GM18519 (cell line): ENCODE data around the gene TBC1D5.

Experiments used
- ATAC-seq: cut with Tn5 transposase; IDR thresholded peaks from one replicate; pipeline ENCODE4 v1.9.1; 2021; ENCODE audit warnings: mild to moderate bottlenecking, moderate library complexity; ENCODE audit not compliant: unreplicated experiment, low FRiP score

The TBC1D5 gene

DNA sequence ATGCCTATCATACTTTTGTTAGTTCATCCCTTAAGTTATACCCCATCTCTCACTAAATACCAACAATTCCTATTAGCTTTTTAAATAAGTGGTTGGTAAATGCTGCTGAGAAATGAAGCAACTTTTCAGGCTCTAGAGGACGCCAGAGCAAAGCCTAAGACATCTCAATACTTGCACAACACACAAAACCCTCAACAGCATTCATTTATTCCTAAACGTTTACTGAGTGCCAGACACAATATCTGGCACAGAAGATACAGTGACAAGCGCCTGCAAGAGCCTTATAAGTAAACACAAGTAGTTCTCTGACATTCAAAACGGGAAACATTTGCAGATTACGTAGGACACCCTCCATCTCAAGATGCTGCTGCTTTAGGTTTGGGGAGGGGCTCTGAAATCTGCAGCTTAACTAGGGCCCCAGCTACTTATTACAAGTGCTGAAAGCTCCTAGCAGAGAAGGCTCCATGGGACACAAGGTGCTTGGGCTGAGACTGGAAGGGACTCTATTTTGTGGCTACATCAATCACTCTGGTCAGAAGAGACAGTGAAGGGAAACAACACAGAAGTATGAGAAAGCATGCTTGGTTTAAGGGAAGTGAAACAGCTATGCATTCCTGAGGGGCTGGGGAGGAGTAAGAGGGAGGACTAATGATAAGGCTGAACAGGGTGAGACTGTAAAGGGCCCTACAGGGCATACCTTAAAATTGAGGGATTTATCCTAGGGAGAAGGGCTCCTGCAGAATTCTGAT is 546.4 kb downstream of the TBC1D5 start:
- peak; percentile 87 for ATAC-seq

DNA sequence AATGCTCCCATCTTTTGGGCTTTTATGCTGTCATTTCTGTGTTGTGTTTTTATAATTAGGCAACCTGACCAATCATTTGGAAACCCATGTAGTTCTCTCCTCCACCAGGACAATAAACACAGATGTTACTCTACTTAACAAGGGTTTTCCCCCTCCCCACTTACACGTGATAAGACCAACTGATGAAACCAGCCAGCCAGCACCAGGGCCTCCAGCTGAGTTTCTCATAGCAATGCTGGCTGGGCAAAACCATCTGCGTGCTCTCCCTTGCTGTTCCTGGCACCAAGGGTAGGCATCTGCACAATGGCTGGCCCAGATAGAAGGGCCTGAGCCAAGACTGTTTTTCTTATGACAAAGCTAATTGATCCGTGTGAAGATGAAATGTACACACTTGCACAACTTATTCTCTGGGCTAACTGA is 547.2 kb downstream of the TBC1D5 start:
- peak; percentile 75 for ATAC-seq

DNA sequence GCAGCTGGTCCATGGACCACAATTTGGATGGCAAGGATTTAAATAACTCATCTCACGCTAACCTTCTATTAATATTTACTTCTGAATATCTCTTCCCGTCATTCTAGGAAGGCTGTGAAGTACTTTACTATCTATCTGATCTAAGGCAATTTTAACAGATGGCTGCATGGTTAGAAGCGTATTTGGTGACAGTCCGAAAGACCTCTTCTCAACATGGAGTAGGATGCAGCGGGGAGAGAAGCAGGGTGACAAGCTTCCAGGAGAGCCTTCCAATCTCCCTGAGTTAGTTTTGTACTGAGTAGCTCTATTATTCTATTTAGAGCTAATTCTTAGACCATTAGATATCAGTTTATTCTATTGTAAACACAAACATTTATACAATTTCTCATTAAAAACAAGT is 548.3 kb downstream of the TBC1D5 start:
- ATAC-seq, result no peak

DNA sequence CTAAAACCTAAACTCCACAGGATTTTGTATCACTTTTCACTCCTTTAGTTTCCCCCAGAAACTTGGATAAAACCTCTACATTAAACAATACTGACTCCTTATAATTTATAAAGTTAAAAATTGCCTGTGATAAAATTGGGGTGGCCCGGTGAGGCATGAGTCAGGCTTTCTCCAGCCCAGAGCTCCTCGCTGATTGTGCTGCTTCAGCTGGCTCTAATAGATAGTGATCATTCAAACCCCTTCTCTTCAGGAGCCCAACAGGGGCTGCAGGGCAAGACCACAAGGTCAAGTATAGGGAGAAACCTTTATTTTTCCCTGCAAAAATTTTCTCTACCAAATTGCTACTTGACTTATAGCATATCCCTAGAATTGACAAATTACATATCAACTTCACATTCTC is 549.4 kb downstream of the TBC1D5 start:
- ATAC-seq, result no peak

DNA sequence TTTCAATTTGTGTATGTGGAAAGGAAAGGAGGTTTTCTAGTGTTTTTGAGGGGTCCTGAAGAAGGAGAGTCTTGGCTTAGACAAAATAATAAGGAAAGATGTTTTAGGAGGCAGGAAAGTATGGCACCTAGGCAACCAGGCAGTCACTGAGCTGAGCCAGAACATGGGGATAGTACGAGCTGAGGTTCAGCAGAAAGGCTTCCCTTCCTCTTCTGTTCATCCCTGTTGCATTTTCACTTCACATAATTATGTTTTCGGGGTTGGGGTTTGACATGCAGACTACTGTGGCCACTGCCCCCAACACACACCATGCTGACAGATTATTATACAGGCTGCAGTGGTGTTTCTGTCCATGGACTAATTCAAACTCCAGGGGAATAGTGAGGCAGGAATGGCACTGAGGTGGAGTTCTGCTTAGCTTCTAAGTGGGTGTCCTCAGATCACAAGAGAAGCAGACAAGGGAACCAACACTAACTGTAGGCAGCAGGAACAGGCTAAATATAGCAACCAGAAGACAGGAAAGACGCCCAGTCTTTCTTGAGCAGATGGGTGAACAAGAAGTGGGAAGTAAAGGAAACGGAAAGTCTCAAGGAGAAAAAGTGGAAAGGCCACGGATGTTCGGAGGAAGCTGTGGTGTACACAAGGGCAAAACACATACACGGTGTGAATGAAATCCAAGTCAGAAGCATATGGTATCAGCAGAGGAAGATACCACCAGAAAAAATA is 551.9 kb downstream of the TBC1D5 start:
- no peak for ATAC-seq

DNA sequence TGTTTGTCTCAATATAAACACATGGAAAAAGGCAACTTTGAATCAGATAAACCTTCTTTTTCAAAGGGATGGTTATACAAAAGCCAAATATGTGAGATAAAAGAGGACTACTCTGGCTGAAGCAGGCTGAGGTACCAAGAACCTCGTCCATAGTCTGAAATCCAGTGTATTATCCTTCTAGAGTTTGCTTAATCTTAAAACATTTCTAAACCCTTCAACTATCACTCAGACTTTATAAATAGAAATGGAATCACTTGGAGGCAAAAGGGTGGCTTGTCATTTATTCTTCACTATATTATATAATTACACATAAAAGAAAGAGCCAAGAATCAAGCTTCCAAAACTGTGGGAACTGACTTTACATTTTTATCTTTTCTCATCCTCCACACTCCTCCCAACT is 554.1 kb downstream of the TBC1D5 start:
- no peak for ATAC-seq

DNA sequence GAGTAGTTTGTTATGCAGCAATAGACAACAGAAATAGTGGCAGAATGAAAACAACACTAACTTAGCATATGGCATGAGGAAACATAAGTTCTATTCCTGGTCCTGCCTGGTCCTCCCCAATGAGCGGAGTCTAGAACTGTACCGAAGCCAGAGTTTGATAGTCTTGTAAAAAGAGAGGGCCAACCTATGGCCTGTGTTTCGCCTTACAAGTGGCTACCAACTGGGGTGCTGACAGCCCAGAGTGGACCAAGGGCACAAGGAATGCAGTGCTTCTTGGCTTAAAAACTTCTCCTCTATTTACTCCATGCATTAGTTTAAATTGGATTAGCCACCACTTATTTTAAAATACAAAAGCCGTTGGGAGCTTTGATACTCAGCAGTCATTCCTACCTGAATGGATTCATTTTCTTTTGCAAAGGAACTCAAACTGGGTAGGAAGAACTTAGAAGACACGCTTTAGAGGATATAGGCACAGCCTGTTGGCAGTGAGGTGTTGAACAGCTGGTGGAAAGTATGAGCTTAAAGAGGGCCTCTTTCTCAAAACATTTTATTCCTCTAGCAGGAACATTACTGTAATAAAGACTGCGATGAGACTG is 554.7 kb downstream of the TBC1D5 start:
- ATAC-seq, result no peak

DNA sequence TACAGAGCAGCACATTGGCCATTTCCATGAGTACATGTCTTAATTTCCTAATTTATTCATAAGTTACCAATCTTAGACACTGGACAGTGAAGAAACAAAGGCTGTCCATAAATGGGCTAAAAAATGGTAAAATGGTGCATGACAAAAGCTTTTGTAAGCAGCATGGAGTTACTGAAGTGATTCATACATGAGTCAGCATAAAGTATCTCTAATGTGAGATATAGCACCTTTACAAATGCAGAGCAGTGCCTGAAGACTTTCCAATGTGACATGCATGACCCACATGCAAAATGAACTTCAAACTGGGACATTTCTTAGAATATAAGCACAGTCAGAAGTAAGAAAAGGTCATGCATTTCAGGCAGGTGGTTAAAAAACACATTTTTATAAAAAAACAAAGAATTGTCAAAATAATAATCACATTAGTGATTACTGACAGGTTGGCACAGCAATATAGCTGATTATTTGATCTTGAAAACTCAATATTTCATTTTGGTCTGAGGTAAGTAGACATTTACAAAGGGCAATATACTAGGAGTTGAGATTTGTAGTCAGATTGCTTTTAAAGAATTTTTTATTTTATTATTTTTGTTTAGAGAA is 558.4 kb downstream of the TBC1D5 start:
- no peak for ATAC-seq

DNA sequence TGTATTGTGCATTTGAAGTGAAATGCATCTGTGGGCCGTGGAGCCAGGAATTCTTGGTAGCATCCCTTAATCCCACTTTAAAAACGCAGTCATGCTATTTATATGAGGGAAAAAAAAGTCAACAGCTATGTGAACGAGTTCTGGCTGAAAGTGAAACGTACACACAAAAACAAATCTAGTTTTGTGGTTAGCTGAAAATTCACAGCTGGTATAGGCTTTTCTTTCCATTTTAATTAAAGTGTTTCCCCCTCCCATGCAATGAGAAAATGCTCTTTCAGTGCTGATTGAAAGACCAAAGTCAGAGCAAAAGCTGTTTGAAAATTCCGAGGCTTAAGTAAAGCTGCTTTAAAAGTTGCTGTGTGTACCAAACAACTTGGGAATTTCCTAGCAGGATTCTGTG is 560.3 kb downstream of the TBC1D5 start:
- ATAC-seq, result no peak

DNA sequence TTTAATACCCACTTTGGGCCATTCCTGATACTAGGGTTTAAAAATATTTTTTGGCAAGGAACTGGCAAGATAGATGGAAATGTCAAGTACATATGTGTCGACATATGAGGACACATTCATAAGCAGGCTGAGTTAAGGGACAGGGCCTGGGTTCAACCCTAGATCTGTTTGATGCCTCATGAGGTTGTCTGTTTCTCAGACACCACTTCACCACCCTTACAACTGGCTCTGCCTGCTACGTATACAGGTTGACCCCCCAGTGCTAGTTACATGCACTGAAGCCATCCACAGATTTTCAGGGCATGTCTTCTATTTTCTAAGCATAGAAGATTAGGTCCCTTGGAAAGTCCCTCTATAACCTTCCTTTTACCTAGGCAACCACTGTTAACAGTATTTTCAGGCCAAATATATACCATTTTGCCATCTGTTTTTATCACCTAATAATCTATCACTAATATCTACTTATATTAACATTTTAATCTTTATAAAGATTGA is 561.0 kb downstream of the TBC1D5 start:
- no peak for ATAC-seq

DNA sequence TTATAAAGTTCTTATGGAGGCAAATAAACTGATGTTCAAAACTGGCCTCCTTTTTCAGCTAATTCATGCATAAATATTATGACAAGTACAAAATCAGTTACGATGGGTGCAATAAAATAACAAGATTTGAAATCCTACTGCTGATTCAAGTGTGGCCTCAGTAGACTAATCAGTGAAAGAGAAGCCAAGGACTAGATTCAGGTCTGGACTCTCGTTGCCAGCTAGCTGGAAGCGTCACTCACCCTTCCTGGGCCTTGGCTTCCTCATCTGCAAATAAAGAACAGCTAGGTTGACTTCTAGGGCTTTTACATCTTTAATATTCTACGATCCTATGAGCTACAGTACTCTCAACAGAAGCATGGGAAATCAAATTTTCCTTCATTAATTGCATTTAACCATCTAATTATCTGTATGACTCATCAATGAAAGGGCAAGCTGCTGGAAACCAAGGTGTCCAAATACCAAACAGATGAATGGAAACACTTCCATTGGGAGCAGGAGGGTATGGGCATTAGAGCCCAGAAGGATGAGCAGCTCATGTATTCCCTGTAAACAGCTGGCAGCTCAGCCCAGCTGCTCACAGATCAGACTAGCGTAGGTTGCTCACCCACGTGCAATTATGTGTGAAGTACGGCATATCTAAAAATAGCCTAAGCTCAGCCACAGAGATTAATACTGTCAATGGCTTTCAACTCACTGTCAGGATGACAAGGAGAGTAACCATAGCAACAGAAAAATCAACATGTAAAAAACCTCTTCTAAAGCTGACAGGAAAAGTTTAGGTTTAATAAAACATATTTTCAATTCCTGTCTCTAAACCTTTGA is 562.8 kb downstream of the TBC1D5 start:
- peak; percentile 44 for ATAC-seq

DNA sequence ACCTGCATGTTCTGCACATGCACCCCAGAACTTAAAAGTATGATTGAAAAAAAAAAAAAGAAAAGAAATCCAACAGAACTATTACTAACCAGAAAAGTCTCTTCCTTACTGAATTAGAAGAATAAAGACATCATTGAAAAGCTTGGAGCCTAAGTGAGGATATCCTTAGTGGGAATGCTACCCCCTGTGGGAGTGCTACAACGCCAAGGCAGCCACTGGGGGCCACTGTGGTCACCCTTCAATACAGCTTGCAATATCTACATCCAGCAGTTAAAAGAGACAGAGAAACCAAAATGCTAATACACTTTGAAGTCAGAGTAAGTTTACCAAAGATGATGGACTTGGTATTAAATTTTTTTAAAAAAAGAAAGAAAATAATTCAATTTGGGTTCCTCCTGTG is 565.7 kb downstream of the TBC1D5 start:
- ATAC-seq, result no peak

DNA sequence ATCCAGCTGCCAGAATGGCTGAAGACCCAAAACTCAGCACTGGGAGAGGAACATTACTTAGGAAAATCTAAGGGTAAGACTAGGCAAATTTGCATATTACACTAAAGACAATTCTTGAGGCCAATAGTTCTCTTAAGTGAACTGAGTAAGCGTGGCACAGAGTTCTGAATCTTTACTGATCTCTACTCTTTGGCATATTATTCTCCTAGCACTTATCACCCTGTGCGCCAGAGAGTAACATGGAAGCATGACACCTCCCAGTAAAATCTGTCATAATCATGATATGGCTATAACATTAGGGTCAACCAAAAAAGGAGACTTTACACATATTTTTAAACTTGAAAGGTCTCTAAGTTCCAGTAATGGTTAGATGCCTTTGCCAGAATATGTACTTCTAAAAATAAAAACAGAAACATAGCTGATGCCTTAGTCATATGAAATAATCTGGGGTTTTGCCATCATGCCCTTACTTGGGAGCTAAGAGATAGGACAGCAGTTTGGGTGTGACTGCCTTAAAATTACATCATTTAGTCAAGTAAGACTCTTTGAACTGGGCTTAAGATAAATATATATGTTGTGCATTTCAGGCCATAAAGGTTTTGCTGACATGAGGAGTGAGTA is 567.1 kb downstream of the TBC1D5 start:
- no peak for ATAC-seq

DNA sequence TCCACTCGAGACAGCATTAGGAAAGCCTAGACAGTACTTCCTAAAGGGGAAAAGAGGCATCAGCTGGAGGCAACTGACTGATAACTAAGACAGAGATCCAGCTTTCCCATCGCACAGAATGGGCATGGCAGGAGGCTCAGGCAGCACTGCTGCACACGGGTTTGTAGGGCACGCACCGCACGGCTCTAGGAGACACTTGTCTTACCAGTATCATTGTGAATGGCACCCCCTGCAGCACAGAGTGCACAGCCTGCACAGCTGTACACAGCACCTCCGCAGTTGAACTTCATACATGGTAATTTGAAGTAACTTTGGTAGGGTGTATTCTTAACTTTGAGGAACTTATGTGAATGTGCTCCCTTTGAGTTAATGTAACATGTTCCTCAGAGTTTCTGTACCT is 576.1 kb downstream of the TBC1D5 start:
- ATAC-seq, result no peak

DNA sequence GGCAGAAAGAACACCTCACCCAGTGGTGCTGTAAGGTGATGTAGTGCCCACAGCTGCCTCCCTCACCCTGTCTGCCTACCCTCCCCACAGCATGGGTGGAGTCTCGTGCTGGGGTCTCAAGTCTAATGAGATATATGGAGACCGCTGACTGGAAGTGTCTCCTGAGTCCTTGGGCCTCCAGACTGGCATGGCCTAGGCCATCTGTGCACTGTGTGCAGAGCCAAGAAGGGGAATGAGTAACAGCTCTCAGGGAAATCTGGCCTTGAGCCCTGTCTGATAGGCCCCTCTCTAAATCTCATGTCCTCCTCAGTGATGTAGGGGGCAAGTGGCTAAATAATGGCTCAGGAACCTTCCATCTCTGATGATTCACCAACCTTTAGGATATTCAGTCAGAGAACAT is 580.3 kb downstream of the TBC1D5 start:
- no peak for ATAC-seq

DNA sequence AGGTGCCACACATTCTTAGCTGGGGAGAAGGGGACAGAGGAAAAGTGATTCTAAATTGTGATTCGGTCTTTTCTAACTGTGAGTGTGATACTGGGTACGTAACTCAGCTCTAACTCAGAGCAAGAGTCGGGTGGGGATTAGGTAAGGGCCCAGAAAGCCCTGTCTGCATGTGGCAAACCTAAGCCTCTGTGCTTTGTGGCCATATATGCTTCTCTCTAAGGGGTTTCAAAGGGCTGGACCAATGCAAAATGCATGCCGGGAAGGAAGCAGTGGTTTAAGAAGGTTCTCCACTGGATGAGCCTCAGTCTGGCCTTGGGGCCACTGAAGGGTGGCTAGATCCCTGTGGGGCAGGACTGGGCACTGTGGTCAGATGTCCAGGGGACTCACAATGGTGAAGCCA is 581.8 kb downstream of the TBC1D5 start:
- ATAC-seq, result no peak

DNA sequence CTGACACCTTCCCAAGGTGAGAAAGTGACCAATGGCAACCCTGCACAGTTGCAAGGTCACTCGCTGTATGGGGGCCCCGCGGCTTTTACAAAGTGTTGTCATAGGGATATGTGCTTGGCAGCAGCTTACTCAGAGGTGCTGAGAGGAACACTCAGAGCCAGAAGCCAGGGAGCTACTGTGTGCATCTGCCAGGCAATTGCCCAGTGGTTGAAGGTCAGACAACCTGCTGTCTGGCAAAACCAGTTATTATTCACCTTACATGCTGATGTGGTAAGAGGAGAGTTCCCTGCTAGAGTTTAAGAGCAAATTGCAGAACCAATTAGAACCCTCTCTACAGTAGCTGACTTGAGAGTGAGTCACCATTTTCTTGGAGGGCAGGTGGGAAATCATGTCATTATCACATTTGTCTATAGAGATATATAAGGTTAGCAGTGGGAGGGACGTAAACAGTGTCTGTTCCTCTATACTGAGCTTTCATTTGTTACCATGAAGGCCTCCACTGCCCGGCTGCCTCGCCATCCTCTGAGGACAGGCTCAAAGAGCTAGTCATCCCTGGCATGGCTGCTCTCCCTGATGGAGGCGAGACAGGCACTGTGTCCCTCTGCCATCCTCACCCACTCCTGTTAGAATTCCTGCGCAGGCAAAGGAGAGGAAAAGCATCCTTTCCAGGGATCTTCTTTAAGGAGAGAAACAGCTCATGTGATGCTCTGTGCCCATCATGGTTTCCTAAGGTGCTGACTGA is 583.3 kb downstream of the TBC1D5 start:
- ATAC-seq, result no peak

DNA sequence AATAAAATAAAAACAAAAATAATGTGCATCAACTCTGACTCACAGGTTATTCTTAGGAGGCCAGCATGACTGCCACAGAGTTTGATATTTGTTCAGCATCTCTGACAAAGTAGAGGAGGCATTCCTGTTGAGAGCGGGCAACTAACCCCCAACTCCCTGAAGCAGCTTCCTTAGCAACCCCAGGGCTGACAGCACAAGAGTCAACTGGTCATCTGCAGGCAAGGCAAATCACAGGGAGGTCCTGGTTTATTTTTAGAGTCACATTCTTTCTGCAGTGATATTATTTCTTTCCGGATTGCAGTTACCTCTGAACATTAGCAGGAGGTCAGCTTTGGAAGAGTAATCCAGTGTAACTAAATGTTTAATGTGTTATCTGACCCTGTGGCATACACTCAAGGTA is 584.7 kb downstream of the TBC1D5 start:
- no peak for ATAC-seq

DNA sequence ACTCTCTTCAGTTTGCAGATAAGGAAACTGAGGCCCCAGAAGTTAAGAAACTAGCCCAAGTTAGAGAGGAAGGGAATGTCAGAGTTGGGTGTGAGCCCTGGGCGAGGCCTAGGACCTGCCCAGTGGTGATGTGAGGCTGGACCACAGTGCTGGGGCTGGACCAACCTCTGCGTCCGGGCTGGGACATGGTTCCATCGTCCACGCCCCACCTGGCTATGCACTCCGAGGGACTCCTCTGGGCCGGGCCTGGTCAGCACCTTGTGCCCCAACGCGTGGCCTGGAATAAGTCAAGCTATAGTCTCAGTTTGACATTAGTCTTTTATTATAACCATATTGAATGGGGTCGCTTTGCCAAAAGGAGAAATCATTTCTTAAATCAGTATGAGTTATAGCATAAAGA is 585.6 kb downstream of the TBC1D5 start:
- no peak for ATAC-seq
